Measurements from ENCODE around the gene CDYL.

CDYL gene

DNA sequence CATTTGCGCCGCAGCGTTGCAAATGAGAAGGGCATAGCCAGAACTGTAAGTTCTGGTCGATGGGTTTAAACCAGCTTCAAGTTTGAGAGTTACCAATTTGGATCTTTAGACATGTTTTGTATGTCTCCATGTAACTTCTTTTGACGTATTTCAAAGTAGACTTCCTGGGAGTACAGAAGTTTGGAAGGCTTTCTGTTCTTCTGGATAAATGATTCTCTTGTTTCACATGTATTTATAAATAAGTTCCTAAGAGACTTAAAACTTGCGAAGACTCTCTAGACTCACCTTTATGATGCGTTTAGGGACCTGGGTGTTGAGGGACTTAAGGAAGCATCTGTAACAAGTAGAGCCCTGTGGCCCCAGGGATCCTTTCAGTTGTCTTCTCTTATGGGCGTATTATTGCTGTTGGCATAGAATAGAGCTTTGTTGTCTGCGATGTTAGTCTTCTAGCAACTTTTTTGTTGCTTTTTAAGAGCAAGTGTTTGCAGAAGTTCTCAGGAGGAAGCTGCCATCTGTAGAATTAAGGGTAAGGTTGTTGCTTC is 1.3 kb downstream of the CDYL start:
- DNase-seq (ENCODE audit: low read depth): no peak
- TF ChIP-seq, protein P1, sequence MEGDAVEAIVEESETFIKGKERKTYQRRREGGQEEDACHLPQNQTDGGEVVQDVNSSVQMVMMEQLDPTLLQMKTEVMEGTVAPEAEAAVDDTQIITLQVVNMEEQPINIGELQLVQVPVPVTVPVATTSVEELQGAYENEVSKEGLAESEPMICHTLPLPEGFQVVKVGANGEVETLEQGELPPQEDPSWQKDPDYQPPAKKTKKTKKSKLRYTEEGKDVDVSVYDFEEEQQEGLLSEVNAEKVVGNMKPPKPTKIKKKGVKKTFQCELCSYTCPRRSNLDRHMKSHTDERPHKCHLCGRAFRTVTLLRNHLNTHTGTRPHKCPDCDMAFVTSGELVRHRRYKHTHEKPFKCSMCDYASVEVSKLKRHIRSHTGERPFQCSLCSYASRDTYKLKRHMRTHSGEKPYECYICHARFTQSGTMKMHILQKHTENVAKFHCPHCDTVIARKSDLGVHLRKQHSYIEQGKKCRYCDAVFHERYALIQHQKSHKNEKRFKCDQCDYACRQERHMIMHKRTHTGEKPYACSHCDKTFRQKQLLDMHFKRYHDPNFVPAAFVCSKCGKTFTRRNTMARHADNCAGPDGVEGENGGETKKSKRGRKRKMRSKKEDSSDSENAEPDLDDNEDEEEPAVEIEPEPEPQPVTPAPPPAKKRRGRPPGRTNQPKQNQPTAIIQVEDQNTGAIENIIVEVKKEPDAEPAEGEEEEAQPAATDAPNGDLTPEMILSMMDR (conservative IDR thresholded peaks at IDR 0.05; ENCODE audit: low read depth, low read length): no peak
- peak overlapping the region; percentile 65 for H3K4me3 ChIP-seq (ENCODE audit: low read depth, low read length)

- no peak overlapping the region for H3K4me3 ChIP-seq (ENCODE audit: low read depth, low read length)
- no peak for DNase-seq (ENCODE audit: low read depth)
- TF ChIP-seq, protein P1 (conservative IDR thresholded peaks at IDR 0.05; ENCODE audit: low read depth, low read length): no peak
Observed at GRCh38 chr6:4778086-4778485, 1.9 kb downstream of the CDYL start.

- TF ChIP-seq, protein P1 (conservative IDR thresholded peaks at IDR 0.05; ENCODE audit: low read depth, low read length): no peak
- peak; percentile 66 for DNase-seq (ENCODE audit: low read depth)
- H3K4me3 ChIP-seq (ENCODE audit: low read depth, low read length): no peak overlapping the region
Observed at GRCh38 chr6:4780360-4780812, 4.2 kb downstream of the CDYL start.

DNA sequence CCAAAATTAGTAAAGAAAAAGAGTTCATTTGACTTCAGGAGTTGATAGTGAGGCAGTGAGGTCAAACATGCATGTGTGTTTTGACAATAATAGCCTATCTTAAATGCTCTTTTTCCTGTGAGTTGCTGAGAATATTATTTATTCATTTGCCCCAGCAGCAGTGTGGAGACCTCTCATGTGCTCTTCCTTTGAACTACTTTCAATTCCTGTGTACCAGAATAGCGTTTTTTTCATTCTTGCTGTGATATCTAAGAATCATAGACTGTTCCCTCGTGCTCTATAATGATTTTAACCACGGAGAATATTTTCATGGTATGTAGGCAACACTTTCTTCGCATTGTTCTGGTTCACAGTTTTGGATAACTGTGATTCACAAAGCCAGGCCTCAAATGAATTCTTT is 5.2 kb downstream of the CDYL start:
- DNase-seq (ENCODE audit: low read depth): peak; percentile 23
- TF ChIP-seq, protein P1 (conservative IDR thresholded peaks at IDR 0.05; ENCODE audit: low read depth, low read length): no peak
- H3K4me3 ChIP-seq (ENCODE audit: low read depth, low read length): no peak overlapping the region

DNA sequence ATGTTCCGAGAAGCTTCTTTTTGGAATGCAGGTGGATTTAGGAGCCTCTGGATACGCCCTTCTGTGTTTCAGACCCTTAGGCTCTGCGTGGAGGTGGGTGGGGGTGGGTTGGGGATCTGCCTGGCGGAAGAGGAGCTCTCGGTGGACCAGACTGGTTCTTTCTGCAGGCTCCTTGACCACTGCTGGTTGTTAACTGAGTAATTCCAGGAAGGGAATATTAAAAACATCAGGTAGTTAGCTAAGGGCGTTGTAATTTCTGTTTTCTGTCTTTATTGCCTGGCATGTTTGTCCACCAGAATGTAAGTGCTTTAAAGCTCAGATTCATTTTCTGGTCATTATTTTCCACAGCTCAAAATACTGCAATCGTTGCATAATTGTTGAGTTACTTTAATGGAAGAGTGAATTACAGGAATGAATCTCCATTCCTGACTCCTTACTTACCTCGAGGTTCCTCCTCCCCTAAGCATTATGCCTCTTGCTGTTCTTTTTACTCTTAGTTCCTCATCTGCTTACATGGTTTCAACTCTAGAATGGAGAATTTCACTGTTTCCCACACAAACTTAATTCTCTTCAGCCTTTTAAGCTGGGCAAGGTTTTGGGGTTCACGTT is 5.9 kb downstream of the CDYL start:
- DNase-seq (ENCODE audit: low read depth): no peak
- TF ChIP-seq, protein P1 (conservative IDR thresholded peaks at IDR 0.05; ENCODE audit: low read depth, low read length): no peak
- H3K4me3 ChIP-seq (ENCODE audit: low read depth, low read length): no peak overlapping the region

DNA sequence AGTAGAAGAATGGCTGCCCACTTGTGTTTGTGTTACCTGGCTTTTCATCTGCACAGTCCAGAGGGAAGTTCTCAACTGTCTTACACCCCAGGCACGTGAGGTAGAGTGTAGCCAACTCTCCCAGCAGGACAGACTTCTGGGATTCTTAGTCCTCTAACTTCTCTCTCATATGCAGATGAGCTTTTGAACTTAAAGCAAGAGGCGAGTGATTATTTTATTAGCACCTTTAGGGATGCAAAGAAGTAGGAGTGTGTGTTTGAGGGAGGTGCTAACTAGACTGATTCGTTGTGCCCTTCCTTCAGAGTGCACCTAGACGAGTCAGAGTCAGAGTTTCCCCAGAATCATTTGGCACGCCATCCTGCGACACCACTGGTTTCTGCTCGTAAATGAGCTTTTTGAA is 10.8 kb downstream of the CDYL start:
- H3K4me3 ChIP-seq (ENCODE audit: low read depth, low read length): no peak overlapping the region
- TF ChIP-seq, protein P1 (conservative IDR thresholded peaks at IDR 0.05; ENCODE audit: low read depth, low read length): no peak
- DNase-seq (ENCODE audit: low read depth): no peak

DNA sequence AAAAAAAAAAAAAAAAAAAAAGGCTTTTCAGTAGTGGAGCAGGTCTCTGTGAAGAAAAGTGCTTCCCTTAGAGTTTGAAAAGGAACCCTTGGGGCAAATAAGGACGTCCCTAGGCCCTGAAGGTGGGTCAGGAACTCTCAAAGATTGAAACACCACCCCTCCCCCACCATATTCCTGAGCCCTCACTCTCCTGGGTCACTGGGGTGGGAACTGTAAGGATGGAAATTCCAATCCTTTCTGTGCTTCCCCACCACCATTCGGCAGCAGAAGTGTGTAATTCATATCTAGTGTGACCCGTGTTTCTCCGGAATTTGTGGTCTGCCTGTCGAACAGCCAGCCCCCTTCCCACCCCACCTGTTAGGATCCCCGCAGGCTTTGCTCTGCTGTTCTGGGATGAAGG is 12.3 kb downstream of the CDYL start:
- DNase-seq (ENCODE audit: low read depth): no peak
- H3K4me3 ChIP-seq (ENCODE audit: low read depth, low read length): no peak overlapping the region
- TF ChIP-seq, protein P1 (conservative IDR thresholded peaks at IDR 0.05; ENCODE audit: low read depth, low read length): no peak
